HepG2 (cell line): Measurements from ENCODE around the gene SAPCD1. TPM values are rescaled to one million over a fixed set of nuclear protein-coding genes. Genes with fewer than 3 reads are reported as not detected.

ENCODE experiments used
- CBFB ChIP-seq: sonication (generic); formaldehyde crosslinking; IDR thresholded peaks from 2 replicates; pipeline ENCODE4 v1.4.0; 2020; ENCODE audit warnings: missing genetic modification reagents
- ELF3 ChIP-seq: IDR thresholded peaks from 2 replicates; pipeline ENCODE4 v1.6.1; 2016; ENCODE audit warnings: missing genetic modification reagents, missing compliant biosample characterization
- FOXJ3 ChIP-seq: sonication (generic); formaldehyde crosslinking; IDR thresholded peaks from 2 replicates; pipeline ENCODE4 v1.4.0; 2020; ENCODE audit warnings: missing genetic modification reagents, mild to moderate bottlenecking, borderline replicate concordance
- GFI1 ChIP-seq: sonication (generic); formaldehyde crosslinking; IDR thresholded peaks from 2 replicates; pipeline ENCODE4 v1.5.0; 2020; ENCODE audit warnings: missing genetic modification reagents, mild to moderate bottlenecking, borderline replicate concordance
- HES4 ChIP-seq: sonication (generic); formaldehyde crosslinking; IDR thresholded peaks from 2 replicates; pipeline ENCODE4 v1.9.0; 2021; ENCODE audit warnings: mild to moderate bottlenecking, missing genetic modification reagents, borderline replicate concordance
- NCOA2 ChIP-seq: sonication (generic); formaldehyde crosslinking; IDR thresholded peaks from 2 replicates; pipeline ENCODE4 v1.8.0; 2022; ENCODE audit warnings: inconsistent platforms
- NCOR1 ChIP-seq: fragments of 200-600 bp; sonication (generic); IDR thresholded peaks from 2 replicates; pipeline ENCODE4 v1.7.0; 2017; ENCODE audit warnings: antibody characterized with exemption, low read length, borderline replicate concordance
- NFE2L1 ChIP-seq: sonication (generic); formaldehyde crosslinking; IDR thresholded peaks from 2 replicates; pipeline ENCODE4 v1.4.0; 2020; ENCODE audit warnings: missing genetic modification reagents, mild to moderate bottlenecking, borderline replicate concordance
- PHF21A ChIP-seq: sonication (generic); formaldehyde crosslinking; IDR thresholded peaks from 2 replicates; pipeline ENCODE4 v1.5.0; 2020; ENCODE audit warnings: mild to moderate bottlenecking, missing genetic modification reagents
- SAP130 ChIP-seq: IDR thresholded peaks from 2 replicates; pipeline ENCODE4 v1.6.1; 2016; ENCODE audit warnings: low read depth
- SIX4 ChIP-seq: sonication (generic); formaldehyde crosslinking; IDR thresholded peaks from 2 replicates; pipeline ENCODE4 v1.4.0; 2020; ENCODE audit warnings: missing genetic modification reagents
- SP1 ChIP-seq, 2 experiments: fragments of 450-650 bp in 1 of 2; sonication (generic) in 1 of 2; formaldehyde crosslinking in 1 of 2; IDR thresholded peaks; 2 replicates each; pipeline versions ENCODE4 v1.4.0 to v1.6.1; 2016 to 2020; ENCODE audit warnings: missing genetic modification reagents in 1 of 2
- SP5 ChIP-seq: IDR thresholded peaks from 2 replicates; pipeline ENCODE4 v1.6.1; 2016; ENCODE audit warnings: low read depth, borderline replicate concordance
- TAF1 ChIP-seq: sonication (generic); formaldehyde crosslinking; IDR thresholded peaks from 2 replicates; pipeline ENCODE4 v1.4.0; 2020; ENCODE audit warnings: missing genetic modification reagents
- ZBTB34 ChIP-seq: sonication (generic); formaldehyde crosslinking; IDR thresholded peaks from 2 replicates; pipeline ENCODE4 v1.8.0; 2022; ENCODE audit warnings: mild to moderate bottlenecking, missing genetic modification reagents
- ZFP82 ChIP-seq: sonication (generic); formaldehyde crosslinking; IDR thresholded peaks from 2 replicates; pipeline ENCODE4 v1.5.1; 2020; ENCODE audit warnings: mild to moderate bottlenecking, missing genetic modification reagents, borderline replicate concordance
- ZNF430 ChIP-seq: sonication (generic); formaldehyde crosslinking; IDR thresholded peaks from 2 replicates; pipeline ENCODE4 v1.9.0; 2021; ENCODE audit warnings: mild to moderate bottlenecking, missing genetic modification reagents
- polyA plus RNA-seq, 8 experiments: library from polyadenylated mRNA; depleted of rRNA in 3 of 8; stranded (reverse) in 7 of 8; unstranded in 1 of 8; fragments of >200 nt; fragmentation: Illumina TruSeq in 4 of 8; extraction: Trizol in 4 of 8; gene quantifications; 2 replicates each; pipeline versions ENCODE4 v1.2.1 to v1.2.3, GENCODE V29; 2011 to 2016; ENCODE audit warnings: low read depth in 4 of 8, missing spikeins in 1 of 8, mixed read lengths in 1 of 8; ENCODE audit not compliant: insufficient read depth in 1 of 8
- total RNA-seq, 5 experiments: library from RNA; depleted of rRNA; stranded (reverse); fragments of >200 nt; fragmentation: Illumina TruSeq; extraction: Trizol; gene quantifications; 2 replicates each; pipeline ENCODE4 v1.2.3, GENCODE V29; 2016; ENCODE audit warnings: low read depth in 1 of 5
- TF ChIP-seq, protein P1 (sequence below): IDR thresholded peaks from 2 replicates; pipeline ENCODE4 v1.6.1; 2016; ENCODE audit warnings: control low read depth
- TF ChIP-seq, protein P2 (sequence below): sonication (generic); formaldehyde crosslinking; IDR thresholded peaks from 2 replicates; pipeline ENCODE4 v1.5.1; 2020; ENCODE audit warnings: missing genetic modification reagents, mild to moderate bottlenecking, borderline replicate concordance
- TF ChIP-seq, protein P3 (sequence below): sonication (generic); formaldehyde crosslinking; IDR thresholded peaks from 2 replicates; pipeline ENCODE4 v1.9.0; 2021; ENCODE audit warnings: missing genetic modification reagents, borderline replicate concordance

The SAPCD1 gene
- total and polyA plus RNA-seq, 2 of the 13 experiments (the other 11 are each of a cell fraction or from before 2014, with no cell fraction given), result 2.5 to 3.9 TPM

GRCh38 chr6:31737315-31737990 lies 25.0 kb upstream of the SAPCD1 start (continued):
- TF ChIP-seq, protein P1, sequence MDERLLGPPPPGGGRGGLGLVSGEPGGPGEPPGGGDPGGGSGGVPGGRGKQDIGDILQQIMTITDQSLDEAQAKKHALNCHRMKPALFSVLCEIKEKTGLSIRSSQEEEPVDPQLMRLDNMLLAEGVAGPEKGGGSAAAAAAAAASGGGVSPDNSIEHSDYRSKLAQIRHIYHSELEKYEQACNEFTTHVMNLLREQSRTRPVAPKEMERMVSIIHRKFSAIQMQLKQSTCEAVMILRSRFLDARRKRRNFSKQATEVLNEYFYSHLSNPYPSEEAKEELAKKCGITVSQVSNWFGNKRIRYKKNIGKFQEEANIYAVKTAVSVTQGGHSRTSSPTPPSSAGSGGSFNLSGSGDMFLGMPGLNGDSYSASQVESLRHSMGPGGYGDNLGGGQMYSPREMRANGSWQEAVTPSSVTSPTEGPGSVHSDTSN (CRISPR knock-in tag), result peak; percentile 66
- TF ChIP-seq NFE2L1 (CRISPR knock-in tag) (no peak), FOXJ3 (peak; percentile 68), GFI1 (CRISPR knock-in tag) (peak; percentile 89), CBFB (no peak; the same call in 1 of the 2 replicates), ZBTB34 (no peak), ZNF430 (no peak), SIX4 (CRISPR knock-in tag) (no peak), SAP130 (peak; percentile 94), TAF1 (CRISPR knock-in tag) (peak; percentile 46; the same call in 1 of the 2 replicates), NCOA2 (CRISPR knock-in tag) (peak; percentile 90), PHF21A (peak; percentile 90), NCOR1 (peak; percentile 88), HES4 (no peak), ELF3 (CRISPR knock-in tag) (peak; percentile 62; the same call in 1 of the 2 replicates), SP5 (CRISPR knock-in tag) (peak; percentile 99), SP1 (IDR thresholded peaks at IDR 0.05) (no peak), SP1 (CRISPR knock-in tag; IDR thresholded peaks at IDR 0.05) (peak; percentile 39; the same call in 1 of the 2 replicates), ZFP82 (no peak)
- TF ChIP-seq, protein P2, sequence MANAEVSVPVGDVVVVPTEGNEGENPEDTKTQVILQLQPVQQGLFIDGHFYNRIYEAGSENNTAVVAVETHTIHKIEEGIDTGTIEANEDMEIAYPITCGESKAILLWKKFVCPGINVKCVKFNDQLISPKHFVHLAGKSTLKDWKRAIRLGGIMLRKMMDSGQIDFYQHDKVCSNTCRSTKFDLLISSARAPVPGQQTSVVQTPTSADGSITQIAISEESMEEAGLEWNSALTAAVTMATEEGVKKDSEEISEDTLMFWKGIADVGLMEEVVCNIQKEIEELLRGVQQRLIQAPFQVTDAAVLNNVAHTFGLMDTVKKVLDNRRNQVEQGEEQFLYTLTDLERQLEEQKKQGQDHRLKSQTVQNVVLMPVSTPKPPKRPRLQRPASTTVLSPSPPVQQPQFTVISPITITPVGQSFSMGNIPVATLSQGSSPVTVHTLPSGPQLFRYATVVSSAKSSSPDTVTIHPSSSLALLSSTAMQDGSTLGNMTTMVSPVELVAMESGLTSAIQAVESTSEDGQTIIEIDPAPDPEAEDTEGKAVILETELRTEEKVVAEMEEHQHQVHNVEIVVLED (CRISPR knock-in tag), result no peak
- TF ChIP-seq, protein P3, sequence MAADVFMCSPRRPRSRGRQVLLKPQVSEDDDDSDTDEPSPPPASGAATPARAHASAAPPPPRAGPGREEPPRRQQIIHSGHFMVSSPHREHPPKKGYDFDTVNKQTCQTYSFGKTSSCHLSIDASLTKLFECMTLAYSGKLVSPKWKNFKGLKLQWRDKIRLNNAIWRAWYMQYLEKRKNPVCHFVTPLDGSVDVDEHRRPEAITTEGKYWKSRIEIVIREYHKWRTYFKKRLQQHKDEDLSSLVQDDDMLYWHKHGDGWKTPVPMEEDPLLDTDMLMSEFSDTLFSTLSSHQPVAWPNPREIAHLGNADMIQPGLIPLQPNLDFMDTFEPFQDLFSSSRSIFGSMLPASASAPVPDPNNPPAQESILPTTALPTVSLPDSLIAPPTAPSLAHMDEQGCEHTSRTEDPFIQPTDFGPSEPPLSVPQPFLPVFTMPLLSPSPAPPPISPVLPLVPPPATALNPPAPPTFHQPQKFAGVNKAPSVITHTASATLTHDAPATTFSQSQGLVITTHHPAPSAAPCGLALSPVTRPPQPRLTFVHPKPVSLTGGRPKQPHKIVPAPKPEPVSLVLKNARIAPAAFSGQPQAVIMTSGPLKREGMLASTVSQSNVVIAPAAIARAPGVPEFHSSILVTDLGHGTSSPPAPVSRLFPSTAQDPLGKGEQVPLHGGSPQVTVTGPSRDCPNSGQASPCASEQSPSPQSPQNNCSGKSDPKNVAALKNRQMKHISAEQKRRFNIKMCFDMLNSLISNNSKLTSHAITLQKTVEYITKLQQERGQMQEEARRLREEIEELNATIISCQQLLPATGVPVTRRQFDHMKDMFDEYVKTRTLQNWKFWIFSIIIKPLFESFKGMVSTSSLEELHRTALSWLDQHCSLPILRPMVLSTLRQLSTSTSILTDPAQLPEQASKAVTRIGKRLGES (CRISPR knock-in tag), result no peak
